SK-N-MC (cell line): Measurements from ENCODE around the gene NRP2.

ENCODE experiments used
- EZH2 ChIP-seq: fragments of 200-600 bp; sonication (generic); IDR thresholded peaks from one replicate; pipeline ENCODE4 v1.6.1; 2017; ENCODE audit warnings: antibody characterized with exemption
- FOXP2 ChIP-seq: optimal IDR thresholded peaks from 2 replicates; pipeline ENCODE3; 2011; ENCODE audit warnings: mild to moderate bottlenecking, moderate library complexity; ENCODE audit not compliant: insufficient read depth; ENCODE audit errors: extremely low read length, control extremely low read depth
- POLR2AphosphoS5 ChIP-seq: IDR thresholded peaks from 2 replicates; pipeline ENCODE4 v1.6.1; 2012; ENCODE audit warnings: mild to moderate bottlenecking, low read depth, low read length, borderline replicate concordance

DNA sequence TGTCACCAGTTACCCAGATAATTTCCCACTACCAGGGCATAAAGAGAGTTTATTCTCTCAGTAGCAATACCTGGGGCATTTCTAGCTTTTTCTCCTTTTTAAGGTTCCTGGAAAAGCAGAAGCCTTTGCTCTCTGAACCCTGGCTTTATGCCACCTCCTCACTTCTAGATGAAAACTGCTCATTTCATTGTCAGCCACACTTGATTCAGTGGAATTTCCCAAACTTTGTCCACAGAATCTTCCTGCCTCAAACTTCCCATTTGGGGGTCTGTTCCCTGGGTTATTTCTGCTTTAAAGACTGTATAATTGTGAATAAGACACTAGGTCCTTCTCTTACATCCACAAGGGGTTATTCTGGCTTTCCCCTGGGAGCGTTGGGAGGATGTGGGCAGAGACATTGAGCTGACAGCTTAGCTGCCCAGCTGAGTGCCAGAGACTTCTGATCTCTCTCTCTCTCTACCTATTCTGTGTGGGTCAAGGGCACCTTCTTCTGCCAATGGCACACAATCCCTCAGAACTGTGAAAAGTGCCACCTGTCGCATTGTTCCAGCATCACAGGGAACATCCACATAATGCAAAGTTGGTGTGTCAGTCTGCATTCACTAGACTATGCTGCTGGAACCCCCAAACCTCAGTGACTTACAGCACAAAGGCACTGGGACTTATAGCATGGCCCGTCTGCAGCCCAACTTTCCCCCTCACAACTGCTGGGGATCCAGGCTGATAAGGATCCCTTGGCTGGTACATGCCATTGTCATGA lies 19.9 kb upstream of the NRP2 start:
- TF ChIP-seq POLR2AphosphoS5, result no peak
- no peak for TF ChIP-seq EZH2
- no peak for TF ChIP-seq FOXP2
